HepG2 (cell line): ENCODE results near the gene S100A10. TPM values are rescaled to one million over a fixed set of nuclear protein-coding genes. Genes with fewer than 3 reads are reported as not detected.

Experiments used
- ATAC-seq: fragments of 200-7000 bp; cut with Tn5 transposase; 3 replicates; pipeline ENCODE4 v1.9.1; 2020; ENCODE audit warnings: mild to moderate bottlenecking, moderate library complexity
- BruUV-seq: library from RNA; stranded (reverse); fragments of 400-500 nt; replicated peaks from 2 replicates; lab custom pipeline; 2021; lab: Mats Ljungman, UMichigan
- CTCF ChIA-PET: fragments of 300-600 bp; formaldehyde crosslinking; extraction: SDS; loops from one replicate; lab custom pipeline; 2021; ENCODE audit warnings: low total read pairs, inconsistent platforms, low intra/inter-chr PET ratio; lab: Yijun Ruan, JAX
- POLR2A ChIA-PET: fragments of 350-600 bp; sonication (Branson Sonifier 250); formaldehyde crosslinking; loops from one replicate; lab custom pipeline; 2020; ENCODE audit warnings: antibody characterized with exemption, inconsistent platforms; lab: Yijun Ruan, JAX
- DNase-seq: peaks from one replicate; pipeline ENCODE4 v3.0.0-alpha.2; 2015; ENCODE audit warnings: low spot score
- FAIRE-seq: peaks from 3 replicates; lab custom pipeline; 2011; peaks lifted over from hg19 to GRCh38; lab: Jason Lieb, UNC
- H2AFZ ChIP-seq: one replicate; pipeline ENCODE4 v1.6.1; 2011; ENCODE audit warnings: low read length, inconsistent platforms
- H3K27ac ChIP-seq: fragments of 300-600 bp; 3 replicates; pipeline ENCODE4 v1.8.0; 2011; ENCODE audit warnings: mixed run types, mild to moderate bottlenecking, mixed read lengths, low read length, inconsistent platforms; ENCODE audit not compliant: insufficient read depth; ENCODE audit errors: extremely low read length
- H3K27me3 ChIP-seq, 2 experiments: fragments of 200-600 bp in 1 of 2; 2 replicates in 1 of 2; 3 replicates in 1 of 2; pipeline versions ENCODE4 v1.6.0 to v1.8.0; 2011; ENCODE audit warnings: low read length in 2 of 2, mild to moderate bottlenecking in 2 of 2, moderate library complexity in 2 of 2, inconsistent platforms in 1 of 2; ENCODE audit not compliant: insufficient read depth in 2 of 2, control insufficient read depth in 1 of 2
- H3K36me3 ChIP-seq, 2 experiments: fragments of 200-600 bp in 1 of 2; replicated peaks in 1 of 2; 2 replicates in 1 of 2; 3 replicates in 1 of 2; pipeline versions ENCODE4 v1.5.1 to v1.8.0; 2011; ENCODE audit warnings: low read length in 2 of 2, inconsistent platforms in 1 of 2; ENCODE audit not compliant: insufficient read depth in 2 of 2, control insufficient read depth in 1 of 2
- H3K4me1 ChIP-seq: 2 replicates; pipeline ENCODE4 v1.5.1; 2012; ENCODE audit warnings: low read length, inconsistent platforms; ENCODE audit not compliant: insufficient read depth
- H3K4me2 ChIP-seq: 2 replicates; pipeline ENCODE4 v1.6.0; 2011; ENCODE audit warnings: low read depth, low read length, inconsistent platforms
- H3K4me3 ChIP-seq, 3 experiments: fragments of 200-600 bp in 1 of 3; sonication (generic), shearing (Covaris generic) in 1 of 3; replicated peaks in 1 of 3; 2 replicates each; pipeline ENCODE4 v1.5.1; 2011 to 2016; ENCODE audit warnings: low read length in 3 of 3, inconsistent platforms in 2 of 3, low read depth in 2 of 3, mild to moderate bottlenecking in 2 of 3, control low read depth in 1 of 3, mixed read lengths in 1 of 3; ENCODE audit not compliant: insufficient read depth in 1 of 3
- H3K79me2 ChIP-seq: one replicate; pipeline ENCODE4 v1.6.1; 2011; ENCODE audit warnings: low read length, inconsistent platforms; ENCODE audit not compliant: insufficient read depth
- H3K9ac ChIP-seq: 2 replicates; pipeline ENCODE4 v1.6.0; 2011; ENCODE audit warnings: mild to moderate bottlenecking, low read depth, low read length, inconsistent platforms; ENCODE audit not compliant: insufficient read depth
- H3K9me3 ChIP-seq: 2 replicates; pipeline ENCODE4 v1.5.1; 2012; ENCODE audit warnings: mild to moderate bottlenecking, low read length
- H4K20me1 ChIP-seq: 2 replicates; pipeline ENCODE4 v1.6.0; 2011; ENCODE audit warnings: inconsistent platforms, mild to moderate bottlenecking, low read length, moderate library complexity; ENCODE audit not compliant: insufficient read depth
- MLLT10 ChIP-seq: sonication (generic); formaldehyde crosslinking; IDR thresholded peaks from 2 replicates; pipeline ENCODE4 v1.4.0; 2020; ENCODE audit warnings: missing genetic modification reagents
- NFE2L2 ChIP-seq: fragments of 150-350 bp; IDR thresholded peaks from 2 replicates; pipeline ENCODE4 v1.6.1; 2014; ENCODE audit warnings: low read length
- PTBP1 ChIP-seq: fragments of 200-400 bp; formaldehyde crosslinking; IDR thresholded peaks from 2 replicates; pipeline ENCODE4 v1.6.1; 2018; ENCODE audit warnings: low read length, low read depth; ENCODE audit not compliant: poor library complexity, severe bottlenecking
- RBM22 ChIP-seq: fragments of 200-400 bp; formaldehyde crosslinking; optimal IDR thresholded peaks from 2 replicates; pipeline ENCODE3; 2017; ENCODE audit warnings: mild to moderate bottlenecking, low read length, moderate library complexity
- ZFP37 ChIP-seq: sonication (generic); formaldehyde crosslinking; IDR thresholded peaks from 2 replicates; pipeline ENCODE4 v1.4.0; 2020; ENCODE audit warnings: missing genetic modification reagents, borderline replicate concordance
- ZFP91 ChIP-seq: sonication (generic); formaldehyde crosslinking; IDR thresholded peaks from 2 replicates; pipeline ENCODE4 v1.9.0; 2022; ENCODE audit warnings: missing genetic modification reagents, mild to moderate bottlenecking, borderline replicate concordance
- ZNF142 ChIP-seq: sonication (generic); formaldehyde crosslinking; IDR thresholded peaks from 2 replicates; pipeline ENCODE4 v1.4.0; 2020; ENCODE audit warnings: missing genetic modification reagents
- ZNF766 ChIP-seq: sonication (generic); formaldehyde crosslinking; IDR thresholded peaks from 2 replicates; pipeline ENCODE4 v1.5.0; 2020; ENCODE audit warnings: missing genetic modification reagents, borderline replicate concordance
- WGBS: methylation state at CpG from one replicate; pipeline ENCODE4 v1.1.6; 2017; ENCODE audit warnings: low lambda C conversion rate; 5-methylcytosine and 5-hydroxymethylcytosine counted together
- in situ Hi-C: cut with HindIII; loops from 2 replicates; pipeline ENCODE4 v1.10.0; 2017; ENCODE audit warnings: low pct_unique_long_range_greater_than_20kb; ENCODE audit not compliant: extremely low pct_ligation_motif_present
- intact Hi-C: fragments of 100-400 bp; cut with micrococcal nuclease; formaldehyde crosslinking; loops from one replicate; pipeline ENCODE4 v1.10.0; 2022; ENCODE audit not compliant: unreplicated experiment
- polyA plus RNA-seq, 8 experiments: library from polyadenylated mRNA; depleted of rRNA in 3 of 8; stranded (reverse) in 7 of 8; unstranded in 1 of 8; fragments of >200 nt; fragmentation: Illumina TruSeq in 4 of 8; extraction: Trizol in 4 of 8; gene quantifications; 2 replicates each; pipeline versions ENCODE4 v1.2.1 to v1.2.3, GENCODE V29; 2011 to 2016; ENCODE audit warnings: low read depth in 4 of 8, missing spikeins in 1 of 8, mixed read lengths in 1 of 8; ENCODE audit not compliant: insufficient read depth in 1 of 8
- total RNA-seq, 5 experiments: library from RNA; depleted of rRNA; stranded (reverse); fragments of >200 nt; fragmentation: Illumina TruSeq; extraction: Trizol; gene quantifications; 2 replicates each; pipeline ENCODE4 v1.2.3, GENCODE V29; 2016; ENCODE audit warnings: low read depth in 1 of 5

S100A10 gene
- total and polyA plus RNA-seq, 2 of the 13 experiments (the other 11 are each of a cell fraction or from before 2014, with no cell fraction given), result 16.8 to 28.7 TPM

- DNase-seq (no peak), FAIRE-seq (no peak), ATAC-seq (no peak)
- TF ChIP-seq RBM22, result peak; percentile 29
- TF ChIP-seq MLLT10 (CRISPR knock-in tag), result no peak
- no TSS peak for BruUV-seq
- H2AFZ ChIP-seq, result no peak overlapping the region
- ChIA-PET POLR2A (no interaction called here), CTCF (no interaction called here)
- no peaks in the 10 kb centered on the region for H4K20me1 ChIP-seq
- no peak overlapping the region for H3K9ac ChIP-seq
- WGBS, result 94% methylated on average over 5 of the region's 5 CpGs
- H3K27ac ChIP-seq, result no peak overlapping the region
- intact Hi-C loops (no loop called here), in situ Hi-C loops (no loop called here)
- H3K79me2 ChIP-seq, result no peaks in the 10 kb centered on the region
- H3K4me3 ChIP-seq, result no peak overlapping the region
- peaks cover 24% of the 10 kb centered on the region for H3K4me1 ChIP-seq
- H3K36me3 ChIP-seq, result peaks cover 14 to 45% of the 10 kb centered on the region in 2 experiments
- no peak overlapping the region for H3K4me2 ChIP-seq
- no peaks in the 10 kb centered on the region for H3K9me3 ChIP-seq
- no peaks in the 10 kb centered on the region for H3K27me3 ChIP-seq
Measured at GRCh38 chr1:151981178-151981525, 12.5 kb downstream of the S100A10 start.

- H3K4me1 ChIP-seq, result peaks cover 30% of the 10 kb centered on the region
- TF ChIP-seq PTBP1 (no peak), ZNF142 (CRISPR knock-in tag) (no peak), ZFP91 (CRISPR knock-in tag) (no peak), ZFP37 (CRISPR knock-in tag) (no peak), ZNF766 (no peak), NFE2L2 (no peak)
Measured at GRCh38 chr1:151980287-151981177, 13.1 kb downstream of the S100A10 start.

More at GRCh38 chr1:151980287-151981177, 13.1 kb downstream of the S100A10 start:
- Histone ChIP-seq H3K27ac (no peak overlapping the region), H3K9ac (no peak overlapping the region), H3K4me2 (no peak overlapping the region), H3K27me3 (no peaks in the 10 kb centered on the region), H3K9me3 (no peaks in the 10 kb centered on the region), H3K36me3 (peaks cover 12 to 39% of the 10 kb centered on the region in 2 experiments), H3K4me3 (no peak overlapping the region), H2AFZ (no peak overlapping the region), H4K20me1 (no peaks in the 10 kb centered on the region), H3K79me2 (no peaks in the 10 kb centered on the region)
- WGBS, result 92% methylated on average over 5 of the region's 5 CpGs
- in situ Hi-C loops, result no loop called here
- ChIA-PET POLR2A (no interaction called here), CTCF (no interaction called here)
- FAIRE-seq (no peak), ATAC-seq (no peak), DNase-seq (no peak)
- BruUV-seq, result no TSS peak
- intact Hi-C loops, result no loop called here
